ENCODE results near the gene ADGRG2.

GRCh38 chrX:19133231-19133630 is 11.0 kb upstream of the ADGRG2 start:
- TF ChIP-seq CTCF (IDR thresholded peaks at IDR 0.05) (no peak), POLR2A (IDR thresholded peaks at IDR 0.05; ENCODE audit: low read depth) (no peak)

Data from esophagus muscularis mucosa (tissue), 3 donors.